GM12865 (cell line): ENCODE data around the gene RUNDC1.

Experiments
- DNase-seq: peaks from one replicate; pipeline ENCODE4 v3.0.0; 2010; ENCODE audit warnings: low read depth
- H3K4me3 ChIP-seq: 2 replicates; pipeline ENCODE4 v1.5.1; 2011; ENCODE audit warnings: mild to moderate bottlenecking, low read depth, low read length, control low read depth
- CTCF ChIP-seq: IDR thresholded peaks from 2 replicates; pipeline ENCODE4 v1.5.1; 2011; ENCODE audit warnings: low read length, control low read depth, low read depth, inconsistent platforms; ENCODE audit not compliant: insufficient read depth; ENCODE audit errors: missing control alignments

The RUNDC1 gene

GRCh38 chr17:43033948-43034881 is 53.9 kb downstream of the RUNDC1 start:
- no peak for TF ChIP-seq CTCF
- no peak for DNase-seq
- H3K4me3 ChIP-seq = no peak overlapping the region

DNA sequence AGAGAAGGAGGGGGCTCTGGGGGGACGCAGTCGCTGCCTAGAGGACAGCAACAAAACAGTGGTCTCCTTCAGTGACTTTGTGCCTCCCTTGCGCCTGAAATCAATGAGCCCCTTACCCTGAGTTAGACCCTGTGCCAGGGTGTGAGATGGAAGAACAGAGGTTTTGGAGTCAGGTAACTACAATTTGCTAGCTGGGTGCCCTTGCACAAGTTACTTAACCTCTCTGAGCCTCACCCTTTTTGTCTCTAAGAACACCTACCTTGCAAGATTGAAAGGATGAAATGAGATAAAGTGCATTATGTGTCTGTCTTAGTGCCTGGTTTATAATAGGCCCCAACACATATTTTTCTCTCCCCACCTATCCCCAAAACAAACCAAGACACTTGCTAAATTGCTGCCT is 54.5 kb downstream of the RUNDC1 start:
- DNase-seq = no peak
- TF ChIP-seq CTCF = no peak
- H3K4me3 ChIP-seq = no peak overlapping the region

DNA sequence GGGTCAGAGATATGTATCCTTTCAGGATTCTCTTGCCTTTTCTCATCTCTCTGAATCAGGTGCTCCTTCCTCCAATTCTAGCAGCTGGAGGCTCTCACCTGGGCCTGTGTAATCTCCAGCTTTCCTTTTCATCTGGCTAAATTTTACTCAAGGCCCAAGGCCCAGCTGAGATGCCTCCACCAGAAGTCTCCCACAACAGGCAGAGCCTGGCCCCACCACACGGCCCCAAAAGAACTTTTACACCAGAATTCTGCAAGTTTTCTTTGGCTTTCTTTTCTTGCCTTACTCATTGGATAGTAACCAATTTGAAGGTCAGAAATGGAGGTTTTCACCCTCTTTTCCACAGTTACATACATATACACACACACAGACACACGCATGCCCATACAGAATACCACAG is 59.3 kb downstream of the RUNDC1 start:
- DNase-seq = no peak
- no peak overlapping the region for H3K4me3 ChIP-seq
- no peak for TF ChIP-seq CTCF

GRCh38 chr17:43040655-43041054 is 60.3 kb downstream of the RUNDC1 start:
- no peak for TF ChIP-seq CTCF
- DNase-seq = no peak

GRCh38 chr17:43042025-43042628 is 61.8 kb downstream of the RUNDC1 start:
- TF ChIP-seq CTCF = no peak
- no peak for DNase-seq
- H3K4me3 ChIP-seq = no peak overlapping the region

More at GRCh38 chr17:43040655-43041054, 60.3 kb downstream of the RUNDC1 start:
- H3K4me3 ChIP-seq = no peak overlapping the region
